Measurements from ENCODE around the gene PGBD2.
"Not testable (repeated sequence)": the region's sequence is repeated elsewhere in the genome, so short reads cannot be mapped to it uniquely, and the experiment has no call there.

The PGBD2 gene

GRCh38 chr1:248906009-248906752, at the start of gene PGBD2:
Gene PGBD2 (plus strand): TSS chr1:248906235. CDS start chr1:248913863, 7,628 bp downstream.
- DNase-seq (ENCODE audit: low read depth) = peak; percentile 91

DNA sequence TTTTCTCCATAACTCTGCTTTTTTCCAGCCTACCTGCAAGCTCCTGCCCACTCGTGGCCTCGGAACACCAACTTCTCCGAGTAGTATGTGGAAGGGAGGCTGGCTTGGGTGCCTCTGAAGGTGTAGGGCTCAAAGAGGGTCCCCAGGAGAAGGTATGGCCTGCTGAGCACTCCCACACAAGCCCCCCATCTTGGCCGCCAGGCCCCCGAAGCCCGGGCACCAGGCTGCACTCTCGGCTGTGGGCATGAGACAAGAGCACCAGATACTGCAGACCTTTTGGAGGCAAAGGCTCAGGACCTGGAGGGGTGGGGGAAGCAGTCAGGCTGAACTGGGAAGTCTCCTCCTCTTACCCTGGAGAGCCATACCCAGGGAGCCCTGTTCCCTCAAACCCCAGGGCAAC, 48.8 kb upstream of the PGBD2 start:
- no peak for DNase-seq (ENCODE audit: low read depth)

GRCh38 chr1:248857749-248858095, 48.3 kb upstream of the PGBD2 start:
- no peak for DNase-seq (ENCODE audit: low read depth)

DNA sequence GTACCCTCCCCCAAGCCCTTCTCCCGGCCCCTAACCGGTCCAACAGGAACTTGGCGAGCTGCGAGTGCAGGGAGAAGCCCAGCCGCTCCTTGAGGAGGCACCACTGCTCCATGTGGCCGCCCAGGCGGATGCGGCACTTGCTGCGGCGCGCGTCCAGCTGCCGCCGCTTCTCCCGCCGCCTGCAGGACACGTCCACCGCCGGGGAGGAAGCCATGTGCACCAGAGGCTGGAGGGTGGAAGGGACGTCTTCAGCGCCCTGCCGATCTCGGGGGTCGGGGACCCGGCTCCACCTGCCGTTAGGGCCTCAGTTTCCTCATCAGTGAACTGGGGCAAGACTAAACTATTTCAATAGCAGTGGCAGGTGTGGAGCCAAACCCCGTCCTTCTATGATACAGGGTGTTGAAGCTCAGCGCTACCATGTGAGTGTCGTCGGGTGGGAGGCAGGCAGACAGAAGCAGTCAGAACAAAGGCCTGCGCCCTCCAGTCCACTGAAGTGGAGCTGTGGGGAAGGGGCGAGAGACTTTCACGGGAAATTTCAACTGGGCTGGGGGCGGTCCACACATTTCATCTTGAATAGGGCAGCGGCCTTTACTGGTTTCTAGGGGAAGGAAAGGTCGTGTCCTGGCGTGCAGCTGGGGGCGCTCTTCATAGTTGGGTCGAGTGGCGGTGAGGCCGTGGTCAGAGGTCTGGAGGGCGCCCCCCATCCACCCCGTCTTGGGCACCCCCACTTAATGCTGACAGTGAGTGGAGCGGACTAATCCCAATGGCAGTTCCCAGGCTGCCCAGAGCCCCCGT, 47.7 kb upstream of the PGBD2 start:
- peak; percentile 80 for DNase-seq (ENCODE audit: low read depth)

DNA sequence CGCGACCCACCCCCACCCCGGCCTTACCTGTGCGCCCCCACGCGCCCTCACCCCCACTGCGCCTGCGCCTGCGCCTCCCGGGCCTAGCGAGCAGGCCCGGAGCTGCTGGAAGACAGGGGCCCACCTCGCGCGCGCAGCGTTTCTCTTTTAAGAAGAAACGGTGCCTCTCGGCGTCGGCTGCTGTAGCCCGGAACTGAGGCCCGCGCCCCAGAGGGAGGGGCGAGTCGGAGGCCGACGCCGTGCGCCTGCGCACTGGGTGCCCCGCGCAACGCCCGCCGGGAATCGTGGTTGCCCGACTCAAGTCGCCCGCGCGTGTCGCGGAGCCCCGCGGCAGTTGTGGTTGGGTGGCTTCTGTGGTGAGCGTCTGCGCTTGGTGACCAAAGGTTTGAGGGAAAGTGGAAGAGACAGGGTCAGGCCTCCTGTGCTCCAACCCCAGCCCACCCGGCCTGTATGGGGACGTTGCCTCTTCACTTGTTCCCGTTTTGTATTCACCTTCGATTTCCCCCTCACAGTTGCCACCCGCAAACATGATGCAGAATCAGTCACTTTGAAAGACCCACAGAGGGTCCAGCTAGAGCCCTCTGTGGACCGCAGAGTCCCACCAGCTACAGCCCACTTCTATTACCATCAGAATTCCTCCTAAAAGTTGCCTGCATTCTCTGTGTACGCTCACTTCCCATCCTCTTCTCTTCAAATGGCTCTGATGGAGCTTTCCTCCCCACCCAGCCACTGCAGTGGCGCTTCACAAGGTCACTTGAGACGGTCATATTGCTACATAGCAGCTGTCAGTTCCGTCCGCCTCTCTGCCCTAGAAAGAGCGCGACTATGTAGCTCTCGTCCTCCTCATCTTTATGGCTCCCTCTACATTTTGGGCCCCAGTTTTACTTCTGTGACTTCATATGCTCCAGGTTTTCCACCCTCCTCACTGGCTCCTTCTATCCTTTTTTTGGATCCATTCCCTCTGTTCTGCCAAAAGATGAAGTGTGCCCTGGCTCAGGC, 46.8 kb upstream of the PGBD2 start, which contains the start of gene ZNF692:
Gene ZNF692, minus strand, starts transcription at position 195 of the 999 bp plus-strand sequence. CDS start 776 bp downstream, outside the sequence.
- DNase-seq (ENCODE audit: low read depth) = peak; percentile 97

GRCh38 chr1:248860007-248860406, 46.0 kb upstream of the PGBD2 start:
- DNase-seq (ENCODE audit: low read depth) = no peak

GRCh38 chr1:248861616-248862015, 44.4 kb upstream of the PGBD2 start:
- DNase-seq (ENCODE audit: low read depth) = no peak

- DNase-seq (ENCODE audit: low read depth) = no peak
Observed at GRCh38 chr1:248862695-248862997, 43.4 kb upstream of the PGBD2 start.

DNA sequence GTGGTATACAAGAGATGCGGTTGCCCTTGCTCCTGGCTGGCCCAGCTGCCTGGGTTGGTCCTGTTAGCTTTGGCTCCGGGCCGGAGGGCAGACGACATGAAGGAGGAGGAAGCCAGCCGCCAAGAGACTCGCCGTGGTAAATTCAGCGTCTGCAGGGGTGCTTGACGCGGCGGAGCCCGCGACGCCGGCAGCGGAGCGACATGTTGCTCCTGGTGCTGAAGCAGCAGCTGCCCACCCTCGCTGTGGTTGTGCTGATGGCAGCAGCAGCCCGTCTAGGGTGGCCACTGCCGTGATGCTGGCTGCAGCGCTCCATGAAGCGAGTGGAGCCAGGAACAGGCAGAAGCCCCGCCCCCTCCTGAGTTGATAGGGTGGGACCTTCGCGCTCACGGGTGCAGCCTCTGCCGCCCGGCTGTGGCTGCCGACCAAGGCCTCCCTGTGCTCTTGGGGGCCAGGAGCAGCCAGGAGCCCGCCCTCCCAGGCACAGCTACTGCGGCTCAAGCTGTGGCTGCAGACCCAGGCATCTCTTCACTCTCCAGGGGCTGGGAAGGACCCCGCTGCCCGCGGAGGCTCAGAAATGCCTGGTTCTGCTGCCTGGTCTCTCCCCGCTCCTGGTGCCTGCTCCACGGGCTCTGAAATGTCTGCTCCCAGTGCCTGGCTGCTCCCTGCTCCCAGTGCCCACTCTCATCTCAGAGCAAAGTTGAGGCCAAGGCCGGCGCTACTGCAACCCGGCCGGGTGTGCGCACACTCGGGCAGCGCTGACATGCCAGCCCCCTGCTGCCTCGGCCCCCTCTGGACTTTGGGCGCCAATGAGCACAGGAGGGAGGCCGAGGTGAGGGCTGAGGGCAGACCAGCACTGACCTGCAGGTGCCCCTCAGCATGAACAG, 42.8 kb upstream of the PGBD2 start:
- DNase-seq (ENCODE audit: low read depth) = peak; percentile 86

- no peak for DNase-seq (ENCODE audit: low read depth)
Observed at GRCh38 chr1:248871837-248872401, 34.1 kb upstream of the PGBD2 start.

GRCh38 chr1:248872752-248873408, 33.2 kb upstream of the PGBD2 start:
- peak; percentile 74 for DNase-seq (ENCODE audit: low read depth)

- DNase-seq (ENCODE audit: low read depth) = peak; percentile 97
Observed at GRCh38 chr1:248873409-248873992, 32.5 kb upstream of the PGBD2 start.

DNA sequence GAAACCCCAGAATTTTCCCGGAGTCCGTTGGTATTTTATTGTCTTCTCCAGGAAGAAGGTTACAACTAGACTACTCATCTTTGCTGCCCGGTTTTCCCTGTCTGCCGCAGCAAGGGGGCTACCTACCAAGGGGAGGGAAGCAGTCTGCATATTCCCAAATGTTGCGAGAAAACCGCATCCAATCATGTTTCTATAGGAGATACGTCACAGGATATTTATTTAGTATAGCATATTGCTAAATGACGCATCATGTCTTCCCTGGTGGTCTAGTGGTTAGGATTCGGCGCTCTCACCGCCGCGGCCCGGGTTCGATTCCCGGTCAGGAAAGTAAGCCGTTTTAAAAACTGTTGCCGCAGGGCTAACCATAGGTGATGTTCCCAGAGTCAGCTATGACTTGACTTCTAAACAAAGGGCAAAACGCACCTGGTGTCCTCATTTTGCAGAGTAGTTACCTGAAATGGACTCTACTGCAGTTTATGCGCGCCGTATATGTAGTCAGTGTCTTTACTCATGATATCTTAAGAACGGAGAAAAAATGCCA, 32.0 kb upstream of the PGBD2 start:
- no peak for DNase-seq (ENCODE audit: low read depth)

- DNase-seq (ENCODE audit: low read depth) = no peak
Observed at GRCh38 chr1:248881261-248881660, 24.8 kb upstream of the PGBD2 start.

DNA sequence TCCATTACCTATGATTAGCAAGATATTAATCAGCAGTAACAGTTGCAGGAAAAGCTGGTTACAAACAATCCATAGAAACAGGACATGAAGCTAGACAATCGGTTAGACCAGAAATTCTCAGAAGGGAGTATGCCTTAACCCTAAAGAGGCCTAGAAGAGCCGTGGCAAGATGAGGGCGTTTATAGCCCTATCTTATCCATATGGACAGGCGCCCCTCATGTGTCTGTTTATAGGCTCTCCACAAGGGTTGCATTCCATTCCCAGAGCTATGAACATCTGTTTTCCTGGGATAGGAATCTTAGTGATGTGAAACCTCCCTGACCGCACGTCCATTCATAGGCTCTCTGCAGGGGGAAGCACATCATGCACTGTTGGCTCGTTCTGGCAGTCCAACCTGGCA, 23.6 kb upstream of the PGBD2 start:
- DNase-seq (ENCODE audit: low read depth) = peak; percentile 58

DNA sequence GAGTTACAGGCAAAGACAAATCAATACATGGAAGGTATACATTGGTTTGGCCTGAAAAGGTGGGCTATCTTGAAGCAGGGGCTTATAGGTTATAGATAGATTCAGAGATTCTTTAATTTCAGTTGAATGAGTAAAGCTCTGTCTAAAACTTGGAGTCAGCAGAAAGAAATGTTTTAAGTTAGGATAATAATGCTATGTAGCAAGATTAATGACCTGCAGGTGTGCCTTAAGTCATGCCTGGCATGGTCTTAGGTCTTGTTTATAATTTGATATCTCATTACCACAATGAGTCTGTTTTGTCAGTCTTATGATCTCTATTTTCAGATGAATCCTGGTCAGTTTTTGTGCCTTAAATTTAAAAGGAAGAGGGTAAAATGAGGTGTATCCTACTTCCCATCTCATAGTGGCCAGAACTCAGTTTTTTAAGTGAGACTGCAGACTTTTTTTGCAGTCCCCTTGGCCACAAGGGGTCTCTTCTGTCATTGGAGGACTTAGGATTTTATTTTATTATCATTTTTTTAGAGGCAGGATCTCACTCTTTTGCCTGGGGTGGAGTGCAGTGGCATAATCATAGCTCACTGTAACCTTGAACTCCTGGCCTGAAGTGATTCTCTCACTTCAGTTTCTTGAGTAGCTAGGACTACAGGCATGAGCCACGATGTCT, 21.3 kb upstream of the PGBD2 start:
- no peak for DNase-seq (ENCODE audit: low read depth)

DNA sequence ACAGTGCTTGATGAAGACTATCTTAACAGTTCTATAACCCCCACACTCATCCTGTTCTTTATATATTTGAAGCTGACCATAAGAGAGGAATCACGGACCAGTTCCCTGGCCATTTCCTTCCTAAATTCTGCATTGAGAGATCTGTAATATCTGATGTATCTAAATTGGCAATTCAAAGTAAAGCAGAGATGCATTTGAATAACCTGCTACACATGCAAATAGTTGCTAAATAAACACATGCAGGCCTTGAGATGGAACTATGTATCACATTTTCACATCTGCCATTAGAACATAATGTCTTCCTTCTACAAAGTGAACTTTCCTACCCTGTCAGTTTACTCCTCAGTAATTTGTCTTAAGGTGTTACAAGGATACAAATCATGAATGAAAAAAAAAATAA, 20.4 kb upstream of the PGBD2 start:
- no peak for DNase-seq (ENCODE audit: low read depth)

GRCh38 chr1:248886237-248886895, 19.7 kb upstream of the PGBD2 start:
- DNase-seq (ENCODE audit: low read depth) = peak; percentile 45

DNA sequence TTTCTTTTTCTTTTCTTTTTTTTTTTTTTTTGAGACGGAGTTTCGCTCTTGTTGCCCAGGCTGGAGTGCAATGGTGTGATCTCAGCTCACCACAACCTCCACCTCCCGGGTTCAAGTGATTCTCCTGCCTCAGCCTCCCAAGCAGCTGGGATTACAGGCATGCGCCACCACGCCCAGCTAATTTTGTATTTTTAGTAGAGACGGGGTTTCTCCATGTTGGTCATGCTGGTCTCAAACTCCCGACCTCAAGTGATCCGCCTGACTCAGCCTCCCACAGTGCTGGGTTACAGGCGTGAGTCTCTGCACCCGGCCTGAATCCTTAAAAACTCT, 16.2 kb upstream of the PGBD2 start:
- not testable (repeated sequence) for DNase-seq (ENCODE audit: low read depth)
